ENCODE results near the gene PSORS1C2.

DNA sequence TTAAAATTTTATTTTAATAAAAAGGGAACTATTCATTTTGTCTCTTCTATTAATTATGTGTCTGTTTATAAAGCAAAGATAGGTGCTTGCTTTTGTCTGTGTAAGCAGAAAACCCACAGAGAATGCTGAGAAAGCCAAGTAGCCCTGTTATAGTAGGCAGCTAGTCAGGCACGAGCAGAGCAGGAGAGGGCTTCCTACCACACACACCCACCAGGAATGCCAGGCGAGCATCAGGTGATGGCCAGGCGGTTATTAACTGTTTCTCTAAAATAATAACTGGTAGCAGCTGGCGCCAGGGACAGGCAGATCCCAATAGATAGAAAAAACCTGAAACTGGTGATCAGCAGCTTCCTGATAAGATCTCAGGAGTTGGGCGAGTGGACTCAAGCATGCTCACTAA, 42.2 kb downstream of the PSORS1C2 start:
- TF ChIP-seq, protein P1, sequence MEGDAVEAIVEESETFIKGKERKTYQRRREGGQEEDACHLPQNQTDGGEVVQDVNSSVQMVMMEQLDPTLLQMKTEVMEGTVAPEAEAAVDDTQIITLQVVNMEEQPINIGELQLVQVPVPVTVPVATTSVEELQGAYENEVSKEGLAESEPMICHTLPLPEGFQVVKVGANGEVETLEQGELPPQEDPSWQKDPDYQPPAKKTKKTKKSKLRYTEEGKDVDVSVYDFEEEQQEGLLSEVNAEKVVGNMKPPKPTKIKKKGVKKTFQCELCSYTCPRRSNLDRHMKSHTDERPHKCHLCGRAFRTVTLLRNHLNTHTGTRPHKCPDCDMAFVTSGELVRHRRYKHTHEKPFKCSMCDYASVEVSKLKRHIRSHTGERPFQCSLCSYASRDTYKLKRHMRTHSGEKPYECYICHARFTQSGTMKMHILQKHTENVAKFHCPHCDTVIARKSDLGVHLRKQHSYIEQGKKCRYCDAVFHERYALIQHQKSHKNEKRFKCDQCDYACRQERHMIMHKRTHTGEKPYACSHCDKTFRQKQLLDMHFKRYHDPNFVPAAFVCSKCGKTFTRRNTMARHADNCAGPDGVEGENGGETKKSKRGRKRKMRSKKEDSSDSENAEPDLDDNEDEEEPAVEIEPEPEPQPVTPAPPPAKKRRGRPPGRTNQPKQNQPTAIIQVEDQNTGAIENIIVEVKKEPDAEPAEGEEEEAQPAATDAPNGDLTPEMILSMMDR (IDR thresholded peaks at IDR 0.05) = no peak
- TF ChIP-seq POLR2A (IDR thresholded peaks at IDR 0.05) = no peak

All from body of pancreas (tissue), 4 donors.